ENCODE data around the gene TNRC18.

Gene TNRC18

DNA sequence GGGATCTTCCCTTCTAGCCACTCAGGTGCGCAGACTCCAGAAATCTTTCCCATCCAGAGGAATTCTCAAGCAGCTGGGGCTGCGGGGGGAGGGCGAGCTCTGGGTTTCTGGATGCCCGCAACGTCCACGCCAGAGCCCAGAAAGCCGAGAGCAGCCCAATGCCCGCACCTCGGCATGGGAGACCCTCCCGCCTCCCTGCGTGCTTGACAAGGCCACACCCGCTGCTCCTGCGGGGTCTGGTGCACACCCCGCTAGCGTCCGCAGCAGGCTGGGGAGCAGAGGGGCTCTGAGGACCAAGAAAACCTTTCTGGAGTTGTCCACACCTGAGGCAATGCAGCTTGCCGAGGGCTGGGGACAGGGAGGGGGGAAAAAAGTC, 74.6 kb downstream of the TNRC18 start:
- no peak for FAIRE-seq
- no peak for DNase-seq (ENCODE audit: insufficient read length, low spot score)
- no peak for TF ChIP-seq CTCF (IDR thresholded peaks at IDR 0.05; ENCODE audit: insufficient read depth, missing control alignments)

GRCh38 chr7:5348134-5349004, 75.3 kb downstream of the TNRC18 start:
- no peak for TF ChIP-seq CTCF (IDR thresholded peaks at IDR 0.05; ENCODE audit: insufficient read depth, missing control alignments)
- FAIRE-seq (no peak), DNase-seq (ENCODE audit: insufficient read length, low spot score) (no peak)

DNA sequence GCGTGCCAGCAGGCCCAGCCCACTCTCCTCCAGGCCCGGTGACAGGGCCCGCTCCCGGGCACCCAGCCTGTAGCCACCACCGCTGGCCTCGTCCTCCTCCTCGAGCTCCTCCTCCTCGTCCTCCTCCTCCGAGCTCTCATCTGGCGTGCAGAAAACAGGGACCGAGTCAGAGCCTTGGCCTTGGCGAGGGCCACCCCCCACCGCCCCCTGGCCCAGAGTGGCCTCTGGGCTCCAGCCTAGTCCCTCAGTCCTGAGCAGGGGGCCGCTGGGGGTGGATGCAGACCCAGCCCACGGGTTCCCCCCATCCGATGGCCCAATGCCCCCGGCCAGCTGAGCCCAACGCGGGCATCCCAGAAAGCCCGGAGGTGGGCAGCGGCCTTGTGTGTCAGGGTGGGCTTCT, 78.0 kb downstream of the TNRC18 start:
- TF ChIP-seq CTCF (IDR thresholded peaks at IDR 0.05; ENCODE audit: insufficient read depth, missing control alignments): no peak
- DNase-seq (ENCODE audit: insufficient read length, low spot score) (no peak), FAIRE-seq (no peak)

- no peak for DNase-seq (ENCODE audit: insufficient read length, low spot score)
- FAIRE-seq: no peak
- TF ChIP-seq CTCF (IDR thresholded peaks at IDR 0.05; ENCODE audit: insufficient read depth, missing control alignments): no peak
These were observed 78.5 kb downstream of the TNRC18 start for GRCh38 chr7:5345171-5345570.

- FAIRE-seq: no peak
- TF ChIP-seq CTCF (IDR thresholded peaks at IDR 0.05; ENCODE audit: insufficient read depth, missing control alignments): no peak
- DNase-seq (ENCODE audit: insufficient read length, low spot score): no peak
These were observed 79.3 kb downstream of the TNRC18 start for GRCh38 chr7:5344342-5344741.

DNA sequence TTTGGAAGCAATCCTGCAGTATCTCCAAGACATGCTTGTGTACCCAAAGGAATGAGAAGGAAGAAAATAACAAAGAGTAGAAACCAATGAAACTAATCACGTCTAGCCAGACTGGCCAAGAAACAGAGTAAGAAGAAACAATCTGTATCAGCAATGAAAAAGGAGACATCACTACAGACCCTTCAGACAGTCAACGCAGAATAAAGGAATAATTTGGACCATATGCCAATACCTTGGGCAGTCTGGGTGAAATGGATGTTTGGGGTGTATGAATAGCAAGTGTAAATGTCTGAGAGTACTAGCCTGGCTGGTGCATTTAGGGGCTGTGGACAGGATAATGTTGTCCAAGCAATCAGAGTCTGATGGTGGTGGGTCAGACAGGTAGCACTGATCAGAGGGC, 79.8 kb downstream of the TNRC18 start:
- no peak for DNase-seq (ENCODE audit: insufficient read length, low spot score)
- no peak for FAIRE-seq
- no peak for TF ChIP-seq CTCF (IDR thresholded peaks at IDR 0.05; ENCODE audit: insufficient read depth, missing control alignments)

DNA sequence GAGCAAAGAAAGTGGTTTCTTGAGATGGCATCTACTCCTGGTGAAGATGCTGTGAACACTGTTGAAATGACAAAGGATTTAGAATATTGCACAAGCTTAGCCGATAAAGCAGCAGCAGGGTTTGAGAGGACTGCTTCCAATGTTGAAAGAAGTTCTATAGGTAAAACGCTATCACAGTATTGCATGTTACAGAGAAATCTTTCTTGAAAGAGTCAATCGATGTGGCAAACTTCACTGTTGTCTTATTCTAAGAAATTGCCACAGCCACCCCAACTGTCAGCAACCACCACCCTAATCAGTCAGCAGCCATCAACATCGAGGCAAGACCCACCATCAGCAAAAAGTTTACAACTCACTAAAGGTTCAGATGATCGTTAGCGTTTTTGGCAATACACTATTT, 81.0 kb downstream of the TNRC18 start:
- DNase-seq (ENCODE audit: insufficient read length, low spot score) (no peak), FAIRE-seq (no peak)
- no peak for TF ChIP-seq CTCF (IDR thresholded peaks at IDR 0.05; ENCODE audit: insufficient read depth, missing control alignments)
